Caki2 (cell line): ENCODE measurements around the gene PCDHGA12. TPM values are rescaled to one million over a fixed set of nuclear protein-coding genes. Genes with fewer than 3 reads are reported as not detected.
"Not testable (repeated sequence)": the region's sequence is repeated elsewhere in the genome, so short reads cannot be mapped to it uniquely, and the experiment has no call there.

Source experiments
- DNase-seq: peaks from one replicate; pipeline ENCODE4 v3.0.0-alpha.2; 2015; ENCODE audit warnings: low read depth
- in situ Hi-C: cut with HindIII; loops from 2 replicates; pipeline ENCODE4 v1.10.0; 2016; ENCODE audit warnings: low sequenced_read_pairs, low pct_unique_long_range_greater_than_20kb, mixed read lengths
- total RNA-seq: library from RNA; depleted of rRNA; stranded (reverse); fragments of >200 nt; shearing (Covaris generic); gene quantifications from 2 replicates; pipeline ENCODE4 v1.2.3, GENCODE V29; 2014; ENCODE audit warnings: low replicate concordance

The PCDHGA12 gene
- total RNA-seq, 1 experiment from 2014 or later, result not detected

DNA sequence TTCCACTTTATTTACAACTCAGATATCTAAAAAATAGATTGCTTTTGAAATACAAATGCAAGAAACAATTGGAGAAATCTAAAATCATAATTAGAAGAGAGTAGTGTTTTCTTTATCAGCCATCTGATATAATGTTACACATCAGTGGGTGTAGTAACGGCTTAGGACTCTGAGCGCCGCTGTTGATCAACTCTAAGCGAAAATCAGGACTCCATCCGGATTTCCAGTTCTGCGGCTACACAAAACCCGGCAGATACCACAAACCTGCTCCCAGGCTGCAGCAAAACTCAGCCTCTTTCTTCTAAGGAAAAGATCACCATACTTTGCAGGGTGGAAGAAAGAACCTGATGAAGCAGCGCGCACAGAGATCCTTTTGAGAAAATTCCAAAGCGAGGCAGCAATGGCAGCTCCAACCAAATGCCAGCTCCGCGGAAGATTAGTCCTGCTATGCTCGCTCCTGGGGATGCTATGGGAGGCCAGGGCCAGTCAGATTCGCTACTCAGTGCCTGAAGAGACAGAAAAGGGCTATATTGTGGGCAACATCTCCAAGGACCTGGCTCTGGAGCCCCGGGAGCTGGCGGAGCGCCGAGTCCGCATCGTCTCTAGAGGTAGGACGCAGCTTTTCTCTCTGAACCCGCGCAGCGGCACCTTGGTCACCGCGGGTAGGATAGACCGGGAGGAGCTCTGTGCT lies 27.6 kb upstream of the PCDHGA12 start, which contains the start of gene PCDHGA9:
TSS of gene PCDHGA9 (plus strand) at position 226 of the 691 bp plus-strand sequence. CDS start at position 401, 175 bp downstream.
- no peak for DNase-seq
- in situ Hi-C loops, result no loop called here

GRCh38 chr5:141403387-141403786 lies 26.9 kb upstream of the PCDHGA12 start:
- DNase-seq, result no peak
- in situ Hi-C loops, result no loop called here

DNA sequence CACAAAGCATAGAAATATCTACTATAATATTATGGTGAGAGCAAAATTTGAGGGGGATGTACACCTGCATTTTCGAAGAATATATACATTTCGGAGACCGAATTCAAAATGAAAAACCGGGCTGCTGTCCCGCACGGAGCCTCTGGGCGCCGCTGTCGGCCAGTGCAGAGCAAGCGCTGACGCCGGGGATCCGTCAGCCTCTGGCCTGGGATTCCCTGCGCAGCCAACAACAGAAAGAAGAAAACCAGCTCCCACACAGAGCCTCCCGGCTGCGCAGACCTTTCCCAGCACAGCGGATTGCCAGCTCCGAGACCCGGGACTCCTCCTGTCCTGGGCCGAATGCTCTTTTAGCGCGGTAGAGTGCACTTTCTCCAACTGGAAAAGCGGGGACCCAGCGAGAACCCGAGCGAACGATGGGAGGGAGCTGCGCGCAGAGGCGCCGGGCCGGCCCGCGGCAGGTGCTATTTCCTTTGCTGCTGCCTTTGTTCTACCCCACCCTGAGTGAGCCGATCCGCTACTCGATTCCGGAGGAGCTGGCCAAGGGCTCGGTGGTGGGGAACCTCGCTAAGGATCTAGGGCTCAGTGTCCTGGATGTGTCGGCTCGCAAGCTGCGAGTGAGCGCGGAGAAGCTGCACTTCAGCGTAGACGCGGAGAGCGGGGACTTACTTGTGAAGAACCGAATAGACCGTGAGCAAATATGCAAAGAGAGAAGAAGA lies 22.4 kb upstream of the PCDHGA12 start, which contains the start of gene PCDHGB6:
TSS of gene PCDHGB6 (plus strand) at position 232 of the 716 bp plus-strand sequence. CDS start at position 414, 182 bp downstream.
- peak; percentile 58 for DNase-seq
- in situ Hi-C loops, result not testable (repeated sequence)

- no peak for DNase-seq
- in situ Hi-C loops, result no loop called here
Measured at GRCh38 chr5:141409598-141410306, 20.6 kb upstream of the PCDHGA12 start.

DNA sequence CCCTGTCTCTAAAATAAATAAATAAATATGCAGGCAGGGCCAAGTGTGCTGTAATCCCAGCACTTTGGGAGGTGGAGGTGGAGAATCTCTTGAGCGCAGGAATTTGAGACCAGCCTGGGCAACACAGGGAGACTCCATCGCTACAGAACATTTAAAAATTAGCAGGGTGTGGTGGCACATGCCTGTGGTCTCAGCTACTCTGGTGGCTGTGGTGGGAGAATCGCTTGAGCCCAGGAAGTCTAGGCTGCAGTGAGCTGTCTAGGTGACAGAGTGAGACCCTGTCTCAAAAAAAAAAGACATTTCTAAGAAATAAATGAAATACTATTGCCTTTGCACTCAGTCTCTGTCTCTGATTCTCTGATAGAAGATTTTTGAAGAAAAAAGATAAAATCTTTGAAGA lies 18.7 kb upstream of the PCDHGA12 start:
- in situ Hi-C loops, result no loop called here
- no peak for DNase-seq

- no peak for DNase-seq
- in situ Hi-C loops, result no loop called here
Measured at GRCh38 chr5:141412854-141413539, 17.3 kb upstream of the PCDHGA12 start, which contains the start of gene PCDHGA10. Gene PCDHGA10 (plus strand): TSS chr5:141412987. CDS start chr5:141413176, 189 bp downstream.

GRCh38 chr5:141413540-141414069 lies 16.7 kb upstream of the PCDHGA12 start:
- no peak for DNase-seq

DNA sequence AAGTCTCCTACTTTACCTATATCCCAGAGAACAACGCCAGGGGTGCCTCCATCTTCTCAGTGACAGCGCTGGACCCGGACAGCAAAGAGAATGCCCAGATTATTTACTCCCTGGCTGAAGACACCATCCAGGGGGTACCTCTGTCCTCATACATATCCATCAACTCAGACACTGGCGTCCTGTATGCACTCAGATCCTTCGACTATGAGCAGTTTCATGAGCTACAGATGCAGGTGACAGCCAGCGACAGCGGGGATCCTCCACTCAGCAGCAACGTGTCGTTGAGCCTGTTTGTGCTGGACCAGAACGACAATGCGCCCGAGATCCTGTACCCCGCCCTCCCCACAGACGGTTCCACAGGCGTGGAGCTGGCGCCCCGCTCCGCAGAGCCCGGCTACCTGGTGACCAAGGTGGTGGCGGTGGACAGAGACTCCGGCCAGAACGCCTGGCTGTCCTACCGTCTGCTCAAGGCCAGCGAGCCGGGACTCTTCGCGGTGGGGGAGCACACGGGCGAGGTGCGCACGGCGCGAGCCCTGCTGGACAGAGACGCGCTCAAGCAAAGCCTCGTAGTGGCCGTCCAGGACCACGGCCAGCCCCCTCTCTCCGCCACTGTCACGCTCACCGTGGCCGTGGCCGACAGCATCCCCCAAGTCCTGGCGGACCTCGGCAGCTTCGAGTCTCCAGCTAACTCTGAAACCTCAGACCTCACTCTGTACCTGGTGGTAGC lies 15.6 kb upstream of the PCDHGA12 start:
- in situ Hi-C loops, DNase-seq: not testable (repeated sequence)

More at GRCh38 chr5:141413540-141414069, 16.7 kb upstream of the PCDHGA12 start:
- in situ Hi-C loops, result no loop called here

GRCh38 chr5:141415275-141415618 lies 15.1 kb upstream of the PCDHGA12 start:
- DNase-seq, in situ Hi-C loops: not testable (repeated sequence)

DNA sequence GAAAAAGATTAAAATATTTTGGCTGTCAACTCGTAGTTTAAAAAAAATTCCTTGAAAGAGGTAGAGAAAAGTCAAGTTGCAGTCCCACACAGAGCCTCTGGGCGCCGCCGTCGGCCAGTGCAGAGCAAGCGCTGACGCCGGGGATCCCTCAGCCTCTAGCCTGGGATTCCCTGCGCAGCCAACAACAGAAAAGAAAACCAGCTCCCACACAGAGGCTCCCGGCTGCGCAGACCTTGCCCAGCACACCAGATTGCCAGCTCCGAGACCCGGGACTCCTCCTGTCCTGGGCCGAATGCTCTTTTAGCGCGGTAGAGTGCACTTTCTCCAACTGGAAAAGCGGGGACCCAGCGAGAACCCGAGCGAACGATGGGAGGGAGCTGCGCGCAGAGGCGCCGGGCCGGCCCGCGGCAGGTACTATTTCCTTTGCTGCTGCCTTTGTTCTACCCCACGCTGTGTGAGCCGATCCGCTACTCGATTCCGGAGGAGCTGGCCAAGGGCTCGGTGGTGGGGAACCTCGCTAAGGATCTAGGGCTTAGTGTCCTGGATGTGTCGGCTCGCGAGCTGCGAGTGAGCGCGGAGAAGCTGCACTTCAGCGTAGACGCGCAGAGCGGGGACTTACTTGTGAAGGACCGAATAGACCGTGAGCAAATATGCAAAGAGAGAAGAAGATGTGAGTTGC lies 12.7 kb upstream of the PCDHGA12 start, which contains the start of gene PCDHGB7:
TSS of gene PCDHGB7 (plus strand) at position 184 of the 679 bp plus-strand sequence. CDS start at position 367, 183 bp downstream.
- in situ Hi-C loops, result not testable (repeated sequence)
- DNase-seq, result peak; percentile 70

GRCh38 chr5:141419074-141419880 lies 11.0 kb upstream of the PCDHGA12 start:
- DNase-seq, result no peak
- in situ Hi-C loops, result no loop called here

DNA sequence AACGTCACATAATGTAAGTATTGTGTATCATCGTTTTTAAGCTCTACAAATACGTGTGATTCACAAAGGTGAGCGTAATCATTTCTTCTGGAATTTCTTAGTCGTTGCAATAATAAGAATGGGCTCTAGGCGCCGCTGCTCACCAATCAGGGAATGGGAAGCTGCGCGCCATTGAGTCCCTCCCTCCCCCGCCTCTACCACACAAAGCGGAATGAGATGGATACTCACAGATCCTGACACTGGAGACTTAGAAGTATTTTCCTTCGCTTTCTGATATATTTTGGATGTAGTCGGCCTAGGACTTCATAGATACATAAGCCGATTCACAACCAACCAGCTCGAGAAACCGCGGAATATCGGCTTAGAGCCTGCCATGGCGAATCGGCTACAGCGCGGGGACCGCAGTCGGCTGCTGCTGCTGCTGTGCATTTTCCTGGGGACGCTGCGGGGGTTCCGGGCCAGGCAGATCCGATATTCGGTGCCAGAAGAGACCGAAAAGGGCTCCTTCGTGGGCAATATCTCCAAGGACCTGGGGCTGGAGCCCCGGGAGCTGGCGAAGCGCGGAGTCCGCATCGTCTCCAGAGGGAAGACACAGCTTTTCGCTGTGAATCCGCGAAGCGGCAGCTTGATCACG lies 9.3 kb upstream of the PCDHGA12 start, which contains the start of gene PCDHGA11:
TSS of gene PCDHGA11 (plus strand) at position 197 of the 634 bp plus-strand sequence. CDS start at position 374, 177 bp downstream.
- DNase-seq, result no peak
- in situ Hi-C loops, result no loop called here

GRCh38 chr5:141421489-141421855 lies 8.8 kb upstream of the PCDHGA12 start:
- in situ Hi-C loops, result no loop called here
- no peak for DNase-seq

GRCh38 chr5:141422742-141423291 lies 7.5 kb upstream of the PCDHGA12 start:
- in situ Hi-C loops, result no loop called here
- DNase-seq, result no peak

DNA sequence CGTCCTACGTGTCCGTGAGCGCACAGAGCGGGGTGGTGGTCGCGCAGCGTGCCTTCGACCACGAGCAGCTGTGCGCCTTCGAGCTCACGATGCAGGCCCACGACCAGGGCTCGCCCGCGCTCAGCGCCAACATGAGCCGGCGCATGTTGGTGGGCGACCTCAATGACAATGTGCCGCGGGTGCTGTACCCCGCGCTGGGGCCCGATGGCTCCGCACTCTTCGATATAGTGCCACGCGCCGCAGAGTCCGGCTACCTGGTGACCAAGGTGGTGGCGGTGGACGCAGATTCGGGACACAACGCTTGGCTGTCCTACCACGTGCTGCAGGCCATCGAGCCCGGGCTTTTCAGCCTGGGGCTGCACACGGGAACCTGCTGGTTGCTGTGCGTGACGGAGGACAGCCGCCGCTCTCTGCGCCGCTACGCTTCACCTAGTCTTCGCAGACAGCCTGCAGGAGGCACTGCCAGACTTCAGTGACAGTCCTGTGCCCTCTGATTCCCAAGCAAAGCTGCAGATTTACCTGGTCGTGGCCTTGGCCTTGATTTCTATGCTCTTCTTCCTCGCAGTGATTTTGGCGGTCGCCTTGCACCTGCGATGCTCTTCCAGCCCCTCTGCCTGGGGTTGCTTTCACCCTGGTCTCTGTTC lies 2.4 kb upstream of the PCDHGA12 start:
- DNase-seq, result no peak
- in situ Hi-C loops, result no loop called here
